ENCODE measurements around the gene KDM2B. TPM values are rescaled to one million over a fixed set of nuclear protein-coding genes. Genes with fewer than 3 reads are reported as not detected.
A peak's percentile ranks its signal among the peaks of the same experiment; 100 is the strongest.

The KDM2B gene
- total RNA-seq, 1 donor from 2014 or later: 18.9 TPM

GRCh38 chr12:121537814-121538698 lies 42.8 kb downstream of the KDM2B start:
- Histone ChIP-seq H3K27ac (peak overlapping the region; percentile 90), H3K4me3 (peak overlapping the region; percentile 53 to 72), H3K27me3 (no peaks in the 10 kb centered on the region), H3K4me1 (peaks cover 43% of the 10 kb centered on the region), H3K36me3 (no peaks in the 10 kb centered on the region), H3K9me3 (no peaks in the 10 kb centered on the region)
- intact Hi-C loops (cut with DNase I): no loop called here
- no peak for DNase-seq (ENCODE audit: extremely low spot score in 2 of 2)
- TF ChIP-seq POLR2A (IDR thresholded peaks at IDR 0.05): no peak
- TF ChIP-seq, protein P1, sequence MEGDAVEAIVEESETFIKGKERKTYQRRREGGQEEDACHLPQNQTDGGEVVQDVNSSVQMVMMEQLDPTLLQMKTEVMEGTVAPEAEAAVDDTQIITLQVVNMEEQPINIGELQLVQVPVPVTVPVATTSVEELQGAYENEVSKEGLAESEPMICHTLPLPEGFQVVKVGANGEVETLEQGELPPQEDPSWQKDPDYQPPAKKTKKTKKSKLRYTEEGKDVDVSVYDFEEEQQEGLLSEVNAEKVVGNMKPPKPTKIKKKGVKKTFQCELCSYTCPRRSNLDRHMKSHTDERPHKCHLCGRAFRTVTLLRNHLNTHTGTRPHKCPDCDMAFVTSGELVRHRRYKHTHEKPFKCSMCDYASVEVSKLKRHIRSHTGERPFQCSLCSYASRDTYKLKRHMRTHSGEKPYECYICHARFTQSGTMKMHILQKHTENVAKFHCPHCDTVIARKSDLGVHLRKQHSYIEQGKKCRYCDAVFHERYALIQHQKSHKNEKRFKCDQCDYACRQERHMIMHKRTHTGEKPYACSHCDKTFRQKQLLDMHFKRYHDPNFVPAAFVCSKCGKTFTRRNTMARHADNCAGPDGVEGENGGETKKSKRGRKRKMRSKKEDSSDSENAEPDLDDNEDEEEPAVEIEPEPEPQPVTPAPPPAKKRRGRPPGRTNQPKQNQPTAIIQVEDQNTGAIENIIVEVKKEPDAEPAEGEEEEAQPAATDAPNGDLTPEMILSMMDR (IDR thresholded peaks at IDR 0.05): no peak
- TF ChIP-seq POLR2AphosphoS5 (IDR thresholded peaks at IDR 0.05; ENCODE audit: insufficient read depth in 1 of 2, low read depth in 1 of 2): no peak

GRCh38 chr12:121536899-121537813 lies 43.7 kb downstream of the KDM2B start:
- H3K4me1 ChIP-seq: peaks cover 52% of the 10 kb centered on the region

DNA sequence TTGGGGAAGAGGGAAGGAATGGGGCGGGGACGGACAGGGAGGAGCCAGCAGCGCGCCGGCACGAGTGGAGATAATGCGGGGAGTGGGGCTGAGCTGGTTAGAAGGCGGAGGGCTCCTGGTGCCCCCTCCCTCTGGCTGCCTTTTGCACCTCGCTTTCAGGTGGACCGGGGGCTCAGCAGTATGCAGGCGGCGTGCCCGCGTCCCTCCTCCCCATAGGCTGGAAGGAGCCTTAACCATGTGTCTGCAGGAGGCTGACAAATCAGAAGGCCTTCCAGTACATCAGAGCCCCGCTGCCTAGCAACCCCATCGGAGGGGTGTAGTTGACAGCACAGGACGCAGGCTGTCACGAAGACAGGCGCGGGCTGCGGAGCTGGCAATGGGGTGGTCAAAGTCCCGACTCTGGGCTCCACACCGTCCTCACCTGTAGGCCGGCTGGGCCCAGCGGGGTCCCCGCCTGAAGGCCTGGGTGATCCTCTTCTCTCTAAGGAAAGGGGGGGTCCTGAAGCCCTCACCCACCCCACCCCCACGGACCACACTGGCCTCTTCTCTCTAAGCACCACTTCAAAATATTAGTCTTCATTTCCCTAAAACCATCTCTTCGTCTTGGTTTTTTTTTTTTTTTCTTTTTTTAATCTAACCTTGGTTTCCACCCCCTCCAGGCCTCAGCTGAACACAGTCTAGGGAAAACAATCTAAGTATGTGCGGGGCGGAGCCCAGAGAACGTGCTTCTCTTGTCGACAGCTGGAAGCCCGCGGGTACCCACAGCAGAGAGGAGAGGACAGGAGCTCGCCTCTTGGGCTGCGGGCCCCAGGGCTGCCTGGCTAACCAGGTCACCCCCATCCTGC lies 44.5 kb downstream of the KDM2B start:
- peak in 1 of 2 donors; percentile 92 for DNase-seq (ENCODE audit: extremely low spot score in 2 of 2)
- H3K27me3 ChIP-seq: no peaks in the 10 kb centered on the region
- peaks cover 54% of the 10 kb centered on the region for H3K4me1 ChIP-seq
- H3K36me3 ChIP-seq: no peaks in the 10 kb centered on the region
- H3K4me3 ChIP-seq: peak overlapping the region; percentile 53 to 72
- no peaks in the 10 kb centered on the region for H3K9me3 ChIP-seq
- TF ChIP-seq POLR2AphosphoS5 (IDR thresholded peaks at IDR 0.05; ENCODE audit: insufficient read depth in 1 of 2, low read depth in 1 of 2) (peak in 1 of 2 donors; percentile 65), POLR2A (IDR thresholded peaks at IDR 0.05) (no peak)
- intact Hi-C loops (cut with DNase I): no loop called here
- H3K27ac ChIP-seq: peak overlapping the region; percentile 90

More at GRCh38 chr12:121536899-121537813, 43.7 kb downstream of the KDM2B start:
- TF ChIP-seq, protein P1 (IDR thresholded peaks at IDR 0.05): no peak
- TF ChIP-seq POLR2A (IDR thresholded peaks at IDR 0.05): no peak
- peak; percentile 17 to 78 for TF ChIP-seq POLR2AphosphoS5 (IDR thresholded peaks at IDR 0.05; ENCODE audit: insufficient read depth in 1 of 2, low read depth in 1 of 2)
- Histone ChIP-seq H3K27ac (peak overlapping the region; percentile 90), H3K27me3 (no peaks in the 10 kb centered on the region), H3K4me3 (peak overlapping the region; percentile 53 to 72), H3K36me3 (no peaks in the 10 kb centered on the region), H3K9me3 (no peaks in the 10 kb centered on the region)
- intact Hi-C loops (cut with DNase I): no loop called here
- no peak for DNase-seq (ENCODE audit: extremely low spot score in 2 of 2)

DNA sequence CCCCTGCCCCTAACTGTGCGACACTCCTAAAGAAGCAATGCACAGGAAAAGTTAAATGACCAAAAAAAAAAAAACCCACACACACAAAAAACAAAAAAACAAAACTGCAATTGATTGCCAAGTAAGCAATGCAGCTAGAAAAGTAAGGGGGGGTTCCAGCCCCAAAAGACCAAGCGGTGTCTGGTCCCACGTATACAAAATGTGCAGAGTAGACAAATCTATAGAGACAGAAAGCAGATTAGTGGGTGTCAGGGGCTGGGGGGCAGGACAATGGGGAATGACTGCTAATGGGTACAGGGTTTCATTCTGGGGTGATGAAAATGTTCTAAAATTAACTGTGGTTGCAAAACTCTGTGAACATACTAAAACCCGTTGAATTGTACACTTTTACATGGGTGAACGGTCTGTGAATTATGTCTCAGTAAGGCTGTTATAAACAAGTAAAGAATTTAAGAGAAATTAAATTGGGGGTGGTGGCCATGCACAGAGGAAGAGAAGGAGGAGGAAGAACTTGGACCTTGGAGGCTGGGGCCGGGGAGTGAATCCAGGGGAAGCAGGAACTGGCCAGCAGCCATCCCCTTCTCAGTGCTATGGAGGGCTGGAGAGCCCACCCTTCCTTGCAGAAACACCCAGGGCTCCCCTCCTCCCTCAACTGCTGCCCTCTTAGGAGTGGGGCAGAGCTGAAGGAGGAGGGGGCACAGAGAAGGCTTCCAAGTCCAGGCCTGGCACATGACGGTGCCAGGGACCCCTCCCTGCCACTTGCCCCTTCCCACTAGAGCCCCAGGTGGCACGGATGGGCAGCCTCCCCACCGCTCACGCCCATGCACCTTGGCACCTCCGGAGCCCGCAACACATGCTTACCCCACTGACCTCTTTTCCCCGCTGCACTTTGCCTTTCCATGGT lies 45.4 kb downstream of the KDM2B start:
- H3K36me3 ChIP-seq: no peaks in the 10 kb centered on the region
- H3K27me3 ChIP-seq: no peaks in the 10 kb centered on the region
- DNase-seq (ENCODE audit: extremely low spot score in 2 of 2): no peak
- TF ChIP-seq POLR2AphosphoS5 (IDR thresholded peaks at IDR 0.05; ENCODE audit: insufficient read depth in 1 of 2, low read depth in 1 of 2): no peak
- no peak for TF ChIP-seq POLR2A (IDR thresholded peaks at IDR 0.05)
- TF ChIP-seq, protein P1 (IDR thresholded peaks at IDR 0.05): no peak
- intact Hi-C loops (cut with DNase I): no loop called here
- H3K9me3 ChIP-seq: no peaks in the 10 kb centered on the region
- H3K4me1 ChIP-seq: peaks cover 63% of the 10 kb centered on the region
- H3K27ac ChIP-seq: peak overlapping the region; percentile 90
- peak overlapping the region; percentile 53 to 72 for H3K4me3 ChIP-seq

All from vagina (tissue), 2 donors.